GM19351 (cell line): ENCODE data around the gene APMAP.

ENCODE experiments used
- ATAC-seq: cut with Tn5 transposase; IDR thresholded peaks from one replicate; pipeline ENCODE4 v1.9.1; 2021; ENCODE audit warnings: mild to moderate bottlenecking, moderate library complexity; ENCODE audit not compliant: unreplicated experiment

The APMAP gene

GRCh38 chr20:24992487-24993205, at the start of gene APMAP:
TSS of gene APMAP (minus strand) at chr20:24992751. CDS start at chr20:24992688, 63 bp downstream.
- peak; percentile 95 for ATAC-seq

GRCh38 chr20:25041813-25042530, 49.4 kb upstream of the APMAP start:
- ATAC-seq: no peak

GRCh38 chr20:25040438-25040831, 47.9 kb upstream of the APMAP start:
- ATAC-seq: no peak

GRCh38 chr20:25039697-25040437, 47.3 kb upstream of the APMAP start:
- ATAC-seq: no peak

- no peak for ATAC-seq
Observed at GRCh38 chr20:25038591-25039015, 46.1 kb upstream of the APMAP start.

- ATAC-seq: no peak
Observed at GRCh38 chr20:25038103-25038410, 45.5 kb upstream of the APMAP start.

GRCh38 chr20:25037288-25038102, 44.9 kb upstream of the APMAP start:
- ATAC-seq: no peak

GRCh38 chr20:25036331-25036936, 43.9 kb upstream of the APMAP start:
- ATAC-seq: peak; percentile 5

- ATAC-seq: peak; percentile 58
Observed at GRCh38 chr20:25035921-25036320, 43.4 kb upstream of the APMAP start.

GRCh38 chr20:25033924-25034300, 41.4 kb upstream of the APMAP start:
- no peak for ATAC-seq

GRCh38 chr20:25033265-25033923, 40.8 kb upstream of the APMAP start:
- no peak for ATAC-seq

GRCh38 chr20:25032478-25033264, 40.1 kb upstream of the APMAP start:
- ATAC-seq: no peak

GRCh38 chr20:25032065-25032477, 39.5 kb upstream of the APMAP start:
- ATAC-seq: no peak

GRCh38 chr20:25031241-25031640, 38.7 kb upstream of the APMAP start:
- ATAC-seq: no peak

GRCh38 chr20:25030649-25031207, 38.2 kb upstream of the APMAP start:
- no peak for ATAC-seq

GRCh38 chr20:25030007-25030648, 37.6 kb upstream of the APMAP start:
- no peak for ATAC-seq

GRCh38 chr20:25025986-25026605, 33.5 kb upstream of the APMAP start:
- no peak for ATAC-seq
